GM13977 (cell line): ENCODE measurements around the gene NUCB2.

Source experiments
- DNase-seq: peaks from one replicate; pipeline ENCODE4 v3.0.0; 2012; ENCODE audit warnings: low spot score
- CTCF ChIP-seq: IDR thresholded peaks from 2 replicates; pipeline ENCODE4 v1.5.1; 2012; ENCODE audit warnings: mild to moderate bottlenecking, control low read depth; ENCODE audit not compliant: insufficient read depth; ENCODE audit errors: extremely low read depth, missing control alignments
- in situ Hi-C: fragments of 300-500 bp; cut with MboI; formaldehyde crosslinking; loops from one replicate; pipeline ENCODE4 v1.12.0; 2022; ENCODE audit warnings: low sequenced_read_pairs, low pct_unique_long_range_greater_than_20kb, mixed read lengths, inconsistent platforms; ENCODE audit not compliant: unreplicated experiment

Gene NUCB2

GRCh38 chr11:17351172-17351509 is 74.6 kb downstream of the NUCB2 start:
- no peak for DNase-seq
- in situ Hi-C loops = no loop called here
- TF ChIP-seq CTCF = no peak

- in situ Hi-C loops = no loop called here
- DNase-seq = peak; percentile 50
- TF ChIP-seq CTCF = no peak
Measured at GRCh38 chr11:17351510-17352176, 75.1 kb downstream of the NUCB2 start, which contains the start of gene NCR3LG1. Gene NCR3LG1, plus strand, starts transcription at chr11:17351800. Its CDS starts 170 bp downstream, at chr11:17351970.

GRCh38 chr11:17352950-17353820 is 76.6 kb downstream of the NUCB2 start:
- peak; percentile 9 for TF ChIP-seq CTCF
- in situ Hi-C loops = no loop called here
- DNase-seq = peak; percentile 66

GRCh38 chr11:17353821-17354600 is 77.5 kb downstream of the NUCB2 start:
- peak; percentile 0 for TF ChIP-seq CTCF
- in situ Hi-C loops = no loop called here
- peak; percentile 24 for DNase-seq

- TF ChIP-seq CTCF = peak; percentile 62
- DNase-seq = peak; percentile 83
- in situ Hi-C loops = no loop called here
Measured at GRCh38 chr11:17354601-17354991, 78.1 kb downstream of the NUCB2 start.

- no peak for DNase-seq
- in situ Hi-C loops = loop anchor here (10.0 kb wide), 1 partner anchor 132 kb away; no protein-coding TSS in a partner anchor
- no peak for TF ChIP-seq CTCF
Measured at GRCh38 chr11:17366495-17366894, 90.0 kb downstream of the NUCB2 start.
